Uterine smooth muscle cell (primary cell): ENCODE data around the gene ADAM12. TPM values are rescaled to one million over a fixed set of nuclear protein-coding genes. Genes with fewer than 3 reads are reported as not detected.

ENCODE experiments used
- total RNA-seq: library from RNA; depleted of rRNA; stranded (reverse); fragments of >200 nt; gene quantifications from 2 replicates; pipeline ENCODE4 v1.2.3, GENCODE V29; 2014

The ADAM12 gene, protein sequence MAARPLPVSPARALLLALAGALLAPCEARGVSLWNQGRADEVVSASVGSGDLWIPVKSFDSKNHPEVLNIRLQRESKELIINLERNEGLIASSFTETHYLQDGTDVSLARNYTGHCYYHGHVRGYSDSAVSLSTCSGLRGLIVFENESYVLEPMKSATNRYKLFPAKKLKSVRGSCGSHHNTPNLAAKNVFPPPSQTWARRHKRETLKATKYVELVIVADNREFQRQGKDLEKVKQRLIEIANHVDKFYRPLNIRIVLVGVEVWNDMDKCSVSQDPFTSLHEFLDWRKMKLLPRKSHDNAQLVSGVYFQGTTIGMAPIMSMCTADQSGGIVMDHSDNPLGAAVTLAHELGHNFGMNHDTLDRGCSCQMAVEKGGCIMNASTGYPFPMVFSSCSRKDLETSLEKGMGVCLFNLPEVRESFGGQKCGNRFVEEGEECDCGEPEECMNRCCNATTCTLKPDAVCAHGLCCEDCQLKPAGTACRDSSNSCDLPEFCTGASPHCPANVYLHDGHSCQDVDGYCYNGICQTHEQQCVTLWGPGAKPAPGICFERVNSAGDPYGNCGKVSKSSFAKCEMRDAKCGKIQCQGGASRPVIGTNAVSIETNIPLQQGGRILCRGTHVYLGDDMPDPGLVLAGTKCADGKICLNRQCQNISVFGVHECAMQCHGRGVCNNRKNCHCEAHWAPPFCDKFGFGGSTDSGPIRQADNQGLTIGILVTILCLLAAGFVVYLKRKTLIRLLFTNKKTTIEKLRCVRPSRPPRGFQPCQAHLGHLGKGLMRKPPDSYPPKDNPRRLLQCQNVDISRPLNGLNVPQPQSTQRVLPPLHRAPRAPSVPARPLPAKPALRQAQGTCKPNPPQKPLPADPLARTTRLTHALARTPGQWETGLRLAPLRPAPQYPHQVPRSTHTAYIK
- 40.8 and 119 TPM in 2 replicates for total RNA-seq

GRCh38 chr10:126387931-126388911 is at the start of gene ADAM12:
Gene ADAM12 (minus strand): TSS chr10:126388477. CDS start chr10:126388145, 332 bp downstream.

